Measurements from ENCODE around the gene DDIT4.

- no peak for TF ChIP-seq CTCF (conservative IDR thresholded peaks at IDR 0.05; ENCODE audit: low read depth in 2 of 2)
- no peak for TF ChIP-seq EZH2phosphoT487 (IDR thresholded peaks at IDR 0.05; ENCODE audit: unreplicated experiment)
- no peak for TF ChIP-seq POLR2AphosphoS5 (IDR thresholded peaks at IDR 0.05; ENCODE audit: low read depth)
- no peak for TF ChIP-seq EZH2 (IDR thresholded peaks at IDR 0.05; ENCODE audit: low read depth, unreplicated experiment)
- no peak for TF ChIP-seq CREB1 (CRISPR knock-in tag; IDR thresholded peaks at IDR 0.05; ENCODE audit: low read depth)
- no peak for TF ChIP-seq REST (IDR thresholded peaks at IDR 0.05; ENCODE audit: unreplicated experiment)
- TF ChIP-seq ZNF331 (CRISPR knock-in tag; IDR thresholded peaks at IDR 0.05; ENCODE audit: low read depth) = no peak
- no peak for TF ChIP-seq JUNB (IDR thresholded peaks at IDR 0.05; ENCODE audit: unreplicated experiment)
- TF ChIP-seq ETS1 (IDR thresholded peaks at IDR 0.05) = no peak
- no peak for TF ChIP-seq ZNF114 (CRISPR knock-in tag; IDR thresholded peaks at IDR 0.05)
- TF ChIP-seq NANOG (IDR thresholded peaks at IDR 0.05; ENCODE audit: borderline replicate concordance) = no peak
Measured at GRCh38 chr10:72233621-72234020, 40.1 kb upstream of the DDIT4 start.

Measured in GM23338 (cell line).